ENCODE measurements around the gene TMEM150A.

The TMEM150A gene

DNA sequence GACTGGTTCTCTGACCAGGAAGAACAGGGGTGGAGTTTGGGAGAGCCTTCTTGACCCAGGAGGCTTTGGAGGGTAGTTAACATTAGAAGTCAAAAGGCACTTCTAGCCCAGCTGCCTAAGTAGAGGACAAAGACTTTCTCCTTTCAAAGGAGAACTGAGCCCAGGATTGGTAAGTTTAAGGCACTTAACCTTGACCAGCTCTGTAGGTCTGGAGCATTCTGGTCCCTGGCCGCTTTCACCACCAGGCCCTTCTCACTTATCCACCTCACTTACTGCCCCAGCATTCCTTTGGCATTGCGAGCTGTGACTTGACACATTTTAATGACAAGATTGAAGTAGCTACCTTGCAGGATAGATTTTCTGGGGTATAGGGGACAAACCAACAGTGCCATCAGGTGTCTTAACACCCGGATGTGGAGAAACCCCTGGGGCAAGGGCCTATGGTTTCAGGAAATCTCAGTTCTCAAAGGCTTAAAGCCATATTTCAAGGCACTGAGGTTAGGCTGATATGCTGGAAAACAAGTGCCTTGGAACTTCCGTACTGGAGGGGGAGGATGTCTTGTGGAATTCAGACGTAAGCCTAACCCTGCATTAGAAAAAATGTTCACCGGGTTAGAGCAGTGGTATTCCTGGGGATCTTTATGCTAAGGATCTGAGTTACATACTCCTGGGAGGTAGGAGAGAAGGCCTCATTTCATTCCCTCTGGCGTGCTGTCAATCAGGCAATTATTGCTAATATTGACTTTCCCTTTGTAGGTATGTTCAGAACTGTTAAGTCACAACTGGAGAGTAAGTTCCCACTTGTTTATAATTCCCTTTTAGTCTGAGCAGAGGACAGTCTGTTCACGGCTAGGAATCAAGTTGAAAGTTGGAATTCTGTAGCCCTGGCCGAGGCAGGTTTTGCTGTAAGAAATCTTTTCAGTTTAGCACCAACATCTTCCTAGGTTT, 5.0 kb upstream of the TMEM150A start:
- Histone ChIP-seq H3K36me3 (ENCODE audit: low read length) (no peaks in the 10 kb centered on the region), H3K9ac (ENCODE audit: low read length) (no peak overlapping the region), H3K27me3 (ENCODE audit: low read length) (no peaks in the 10 kb centered on the region), H3K4me3 (ENCODE audit: insufficient read depth, low read length, poor library complexity, severe bottlenecking) (no peak overlapping the region), H3K27ac (ENCODE audit: low read depth, low read length) (no peak overlapping the region), H4K20me1 (ENCODE audit: low read depth, low read length) (no peaks in the 10 kb centered on the region), H3K79me2 (ENCODE audit: insufficient read depth, low read length) (peaks cover 10% of the 10 kb centered on the region), H3F3A (ENCODE audit: insufficient read depth) (no peaks in the 10 kb centered on the region), H2AFZ (ENCODE audit: low read depth, low read length, severe bottlenecking) (no peak overlapping the region), H3K9me2 (replicated peaks; ENCODE audit: insufficient read depth, low read length) (no peaks in the 10 kb centered on the region), H3K9me3 (ENCODE audit: insufficient read depth, low read length) (no peaks in the 10 kb centered on the region), H3K4me2 (ENCODE audit: low read depth, low read length, poor library complexity, severe bottlenecking) (no peak overlapping the region)
- TF ChIP-seq EZH2phosphoT487 (conservative IDR thresholded peaks at IDR 0.05; ENCODE audit: low read length) = no peak
- TF ChIP-seq, protein P1, sequence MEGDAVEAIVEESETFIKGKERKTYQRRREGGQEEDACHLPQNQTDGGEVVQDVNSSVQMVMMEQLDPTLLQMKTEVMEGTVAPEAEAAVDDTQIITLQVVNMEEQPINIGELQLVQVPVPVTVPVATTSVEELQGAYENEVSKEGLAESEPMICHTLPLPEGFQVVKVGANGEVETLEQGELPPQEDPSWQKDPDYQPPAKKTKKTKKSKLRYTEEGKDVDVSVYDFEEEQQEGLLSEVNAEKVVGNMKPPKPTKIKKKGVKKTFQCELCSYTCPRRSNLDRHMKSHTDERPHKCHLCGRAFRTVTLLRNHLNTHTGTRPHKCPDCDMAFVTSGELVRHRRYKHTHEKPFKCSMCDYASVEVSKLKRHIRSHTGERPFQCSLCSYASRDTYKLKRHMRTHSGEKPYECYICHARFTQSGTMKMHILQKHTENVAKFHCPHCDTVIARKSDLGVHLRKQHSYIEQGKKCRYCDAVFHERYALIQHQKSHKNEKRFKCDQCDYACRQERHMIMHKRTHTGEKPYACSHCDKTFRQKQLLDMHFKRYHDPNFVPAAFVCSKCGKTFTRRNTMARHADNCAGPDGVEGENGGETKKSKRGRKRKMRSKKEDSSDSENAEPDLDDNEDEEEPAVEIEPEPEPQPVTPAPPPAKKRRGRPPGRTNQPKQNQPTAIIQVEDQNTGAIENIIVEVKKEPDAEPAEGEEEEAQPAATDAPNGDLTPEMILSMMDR (IDR thresholded peaks at IDR 0.05; ENCODE audit: insufficient read depth, low read length, poor library complexity, severe bottlenecking) = no peak

DNA sequence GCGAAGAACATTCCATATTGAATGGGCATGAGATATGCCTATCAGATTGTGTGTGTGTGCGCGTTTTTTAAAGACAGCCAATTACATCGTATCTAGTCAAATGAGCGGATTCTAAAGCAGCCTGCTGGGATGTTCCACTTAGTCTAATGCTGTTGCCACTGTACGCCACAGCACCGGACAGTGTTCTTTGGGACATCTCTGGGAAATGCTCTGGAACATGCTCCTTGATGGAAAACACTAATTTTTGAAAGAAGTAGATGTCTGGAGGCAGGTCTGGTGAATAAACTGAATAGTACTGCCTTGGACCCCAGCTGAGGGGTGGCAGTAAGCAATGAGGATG, 3.6 kb upstream of the TMEM150A start:
- H3K9me3 ChIP-seq (ENCODE audit: insufficient read depth, low read length) = no peaks in the 10 kb centered on the region
- H3F3A ChIP-seq (ENCODE audit: insufficient read depth) = no peaks in the 10 kb centered on the region
- no peaks in the 10 kb centered on the region for H3K36me3 ChIP-seq (ENCODE audit: low read length)
- H3K27ac ChIP-seq (ENCODE audit: low read depth, low read length) = no peak overlapping the region
- H3K4me2 ChIP-seq (ENCODE audit: low read depth, low read length, poor library complexity, severe bottlenecking) = no peak overlapping the region
- TF ChIP-seq, protein P1 (IDR thresholded peaks at IDR 0.05; ENCODE audit: insufficient read depth, low read length, poor library complexity, severe bottlenecking) = no peak
- TF ChIP-seq EZH2phosphoT487 (conservative IDR thresholded peaks at IDR 0.05; ENCODE audit: low read length) = no peak
- H3K79me2 ChIP-seq (ENCODE audit: insufficient read depth, low read length) = peaks cover 1% of the 10 kb centered on the region
- no peaks in the 10 kb centered on the region for H3K9me2 ChIP-seq (replicated peaks; ENCODE audit: insufficient read depth, low read length)
- no peaks in the 10 kb centered on the region for H3K27me3 ChIP-seq (ENCODE audit: low read length)
- H4K20me1 ChIP-seq (ENCODE audit: low read depth, low read length) = no peaks in the 10 kb centered on the region
- no peak overlapping the region for H2AFZ ChIP-seq (ENCODE audit: low read depth, low read length, severe bottlenecking)
- no peak overlapping the region for H3K9ac ChIP-seq (ENCODE audit: low read length)
- no peak overlapping the region for H3K4me3 ChIP-seq (ENCODE audit: insufficient read depth, low read length, poor library complexity, severe bottlenecking)

DNA sequence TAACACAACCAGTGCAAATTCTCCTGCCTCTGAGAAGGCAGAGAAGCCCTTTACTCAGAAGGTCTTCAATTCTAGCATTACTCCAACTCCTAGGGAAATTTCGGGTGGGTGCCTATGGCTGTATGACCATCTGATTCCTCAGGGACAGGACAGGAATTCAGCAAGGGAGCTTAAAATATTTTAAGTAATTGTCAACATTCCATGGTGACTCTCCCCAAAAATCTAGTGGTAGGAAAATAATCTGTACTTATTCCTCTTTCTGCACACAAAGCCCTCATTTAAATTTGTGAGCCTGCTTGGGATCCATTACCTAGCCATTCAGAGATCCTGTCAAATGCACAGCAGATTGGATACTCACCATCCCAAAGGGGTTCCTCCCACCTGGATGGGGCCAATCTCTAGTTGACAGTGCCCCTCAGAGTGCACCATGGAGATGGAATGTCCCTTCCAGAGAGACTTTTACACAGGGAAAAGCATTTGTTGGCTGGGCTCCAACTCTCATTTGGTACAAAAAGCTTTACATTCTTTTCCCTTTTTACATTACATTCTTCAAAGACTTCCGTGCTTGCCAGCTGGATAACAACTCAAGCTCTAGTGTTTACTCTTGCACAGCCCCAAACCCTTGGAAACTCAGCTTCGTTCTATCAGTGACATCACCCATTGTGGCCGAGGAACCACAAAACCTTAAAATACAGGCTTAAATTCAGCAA, 3.1 kb upstream of the TMEM150A start:
- H3K9ac ChIP-seq (ENCODE audit: low read length) = no peak overlapping the region
- no peak overlapping the region for H3K27ac ChIP-seq (ENCODE audit: low read depth, low read length)
- no peaks in the 10 kb centered on the region for H3K27me3 ChIP-seq (ENCODE audit: low read length)
- TF ChIP-seq EZH2phosphoT487 (conservative IDR thresholded peaks at IDR 0.05; ENCODE audit: low read length) = no peak
- TF ChIP-seq, protein P1 (IDR thresholded peaks at IDR 0.05; ENCODE audit: insufficient read depth, low read length, poor library complexity, severe bottlenecking) = no peak
- H3K4me2 ChIP-seq (ENCODE audit: low read depth, low read length, poor library complexity, severe bottlenecking) = no peak overlapping the region
- no peak overlapping the region for H2AFZ ChIP-seq (ENCODE audit: low read depth, low read length, severe bottlenecking)
- H3K4me3 ChIP-seq (ENCODE audit: insufficient read depth, low read length, poor library complexity, severe bottlenecking) = no peak overlapping the region
- H3K36me3 ChIP-seq (ENCODE audit: low read length) = no peaks in the 10 kb centered on the region
- H3K9me2 ChIP-seq (replicated peaks; ENCODE audit: insufficient read depth, low read length) = no peaks in the 10 kb centered on the region
- H4K20me1 ChIP-seq (ENCODE audit: low read depth, low read length) = no peaks in the 10 kb centered on the region
- H3F3A ChIP-seq (ENCODE audit: insufficient read depth) = no peaks in the 10 kb centered on the region
- no peaks in the 10 kb centered on the region; the same call in 1 of the 2 replicates for H3K79me2 ChIP-seq (ENCODE audit: insufficient read depth, low read length)
- H3K9me3 ChIP-seq (ENCODE audit: insufficient read depth, low read length) = no peaks in the 10 kb centered on the region
